ENCODE measurements around the gene ROR2.

The ROR2 gene

GRCh38 chr9:91785447-91785842, 164.6 kb downstream of the ROR2 start:
- TF ChIP-seq, protein P1, sequence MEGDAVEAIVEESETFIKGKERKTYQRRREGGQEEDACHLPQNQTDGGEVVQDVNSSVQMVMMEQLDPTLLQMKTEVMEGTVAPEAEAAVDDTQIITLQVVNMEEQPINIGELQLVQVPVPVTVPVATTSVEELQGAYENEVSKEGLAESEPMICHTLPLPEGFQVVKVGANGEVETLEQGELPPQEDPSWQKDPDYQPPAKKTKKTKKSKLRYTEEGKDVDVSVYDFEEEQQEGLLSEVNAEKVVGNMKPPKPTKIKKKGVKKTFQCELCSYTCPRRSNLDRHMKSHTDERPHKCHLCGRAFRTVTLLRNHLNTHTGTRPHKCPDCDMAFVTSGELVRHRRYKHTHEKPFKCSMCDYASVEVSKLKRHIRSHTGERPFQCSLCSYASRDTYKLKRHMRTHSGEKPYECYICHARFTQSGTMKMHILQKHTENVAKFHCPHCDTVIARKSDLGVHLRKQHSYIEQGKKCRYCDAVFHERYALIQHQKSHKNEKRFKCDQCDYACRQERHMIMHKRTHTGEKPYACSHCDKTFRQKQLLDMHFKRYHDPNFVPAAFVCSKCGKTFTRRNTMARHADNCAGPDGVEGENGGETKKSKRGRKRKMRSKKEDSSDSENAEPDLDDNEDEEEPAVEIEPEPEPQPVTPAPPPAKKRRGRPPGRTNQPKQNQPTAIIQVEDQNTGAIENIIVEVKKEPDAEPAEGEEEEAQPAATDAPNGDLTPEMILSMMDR (IDR thresholded peaks at IDR 0.05): no peak

- TF ChIP-seq, protein P1 (IDR thresholded peaks at IDR 0.05): no peak
Observed at GRCh38 chr9:91784673-91785446, 165.2 kb downstream of the ROR2 start.

DNA sequence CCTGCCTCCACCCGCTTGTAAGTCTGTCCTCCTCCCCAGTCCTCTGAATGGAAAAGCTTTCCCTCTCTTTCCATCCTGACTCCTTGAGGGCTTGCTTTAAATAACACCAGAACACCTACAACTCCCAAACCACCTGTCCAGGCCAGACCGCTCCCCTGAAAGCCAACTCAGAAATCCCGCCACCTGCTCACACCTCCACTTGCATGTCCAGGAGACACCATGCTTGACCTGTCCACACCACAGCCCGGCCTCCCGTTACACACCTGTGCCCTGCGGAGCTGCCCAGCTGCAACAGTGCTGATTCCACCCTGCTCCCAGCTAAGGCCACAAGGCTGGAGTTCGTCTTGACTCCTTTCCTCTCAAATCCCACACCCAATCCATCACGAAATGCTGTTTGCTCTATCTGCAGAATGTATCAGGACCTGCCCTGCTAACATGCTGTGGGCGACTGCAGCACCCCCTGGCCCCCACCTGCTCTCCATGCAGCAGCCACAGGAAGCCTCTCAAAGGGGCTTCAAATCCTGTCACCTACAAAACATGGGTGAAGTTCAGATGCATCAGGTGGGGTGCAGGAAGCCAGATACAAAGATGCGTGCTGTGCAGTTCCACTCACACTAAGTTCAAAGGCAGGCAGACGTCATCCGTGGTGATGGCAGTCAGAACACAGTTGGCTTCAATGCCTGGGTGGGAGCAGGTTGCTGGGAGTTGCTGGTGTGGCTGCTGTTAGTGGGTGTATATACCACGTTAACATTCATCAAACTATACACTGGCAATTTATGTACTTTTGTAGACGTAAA, 166.0 kb downstream of the ROR2 start:
- TF ChIP-seq, protein P1 (IDR thresholded peaks at IDR 0.05): no peak

GRCh38 chr9:91783411-91783810, 166.6 kb downstream of the ROR2 start:
- TF ChIP-seq, protein P1 (IDR thresholded peaks at IDR 0.05): no peak

- TF ChIP-seq, protein P1 (IDR thresholded peaks at IDR 0.05): no peak
Observed at GRCh38 chr9:91782708-91783214, 167.3 kb downstream of the ROR2 start.

DNA sequence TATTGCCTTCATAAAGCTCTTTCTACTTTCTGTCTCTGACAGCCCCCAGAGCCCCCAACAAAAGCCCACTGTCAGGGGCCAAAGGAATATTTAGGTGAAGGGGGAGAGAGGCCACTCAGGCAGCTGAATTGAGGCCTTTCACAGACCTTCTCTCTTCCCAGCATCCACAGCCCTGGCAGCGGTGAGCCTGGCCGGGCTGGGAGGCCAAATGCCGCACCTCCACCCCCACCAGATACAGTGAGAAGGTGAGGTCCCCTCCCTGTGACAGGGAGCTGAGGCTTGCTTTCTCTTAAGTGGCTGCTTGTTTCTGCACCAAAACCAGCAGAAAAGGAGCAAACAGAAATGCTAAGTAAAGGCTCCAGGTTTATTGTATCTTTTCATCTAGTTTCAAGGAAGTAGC, 168.1 kb downstream of the ROR2 start:
- TF ChIP-seq, protein P1 (IDR thresholded peaks at IDR 0.05): no peak

DNA sequence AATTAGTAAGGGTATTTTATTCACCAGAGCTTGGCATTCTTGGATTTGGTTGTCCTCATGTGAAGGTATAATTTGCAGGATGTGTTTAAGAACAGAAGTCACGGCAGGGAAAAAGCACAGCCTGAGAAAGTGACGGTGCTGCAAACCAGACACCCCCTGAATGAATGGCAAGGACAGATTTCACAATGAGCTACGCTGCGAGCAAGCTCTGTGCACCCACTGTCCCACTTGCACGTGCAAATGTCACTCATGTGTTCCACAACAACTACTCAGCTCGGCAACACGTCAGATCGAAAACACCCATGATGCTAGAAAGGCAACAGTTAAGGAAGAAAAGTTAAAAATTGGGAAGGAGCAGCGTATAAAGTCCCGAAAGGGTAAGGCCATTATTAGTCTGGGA, 168.9 kb downstream of the ROR2 start:
- TF ChIP-seq, protein P1 (IDR thresholded peaks at IDR 0.05): no peak
